ENCODE measurements around the gene PROSER3.

DNA sequence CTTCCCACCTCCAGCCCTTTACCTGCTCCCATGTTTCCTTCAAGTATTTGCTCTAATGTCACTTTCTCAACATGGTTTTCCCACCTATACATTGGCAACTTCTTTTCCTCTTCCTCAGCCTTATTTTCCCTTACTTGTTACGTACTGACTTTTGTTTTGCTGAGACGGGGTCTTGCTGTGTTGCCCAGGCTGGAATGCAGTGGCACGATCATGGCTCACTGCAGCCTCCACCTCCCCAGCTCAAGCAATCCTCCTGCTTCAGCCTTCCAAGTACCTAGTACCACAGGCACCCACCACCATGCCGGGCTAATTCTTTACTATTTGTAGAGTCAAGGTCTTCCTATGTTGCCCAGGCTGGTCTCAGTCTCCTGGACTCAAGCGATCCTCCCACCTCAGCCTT lies 49.7 kb downstream of the PROSER3 start:
- TF ChIP-seq, protein P1, sequence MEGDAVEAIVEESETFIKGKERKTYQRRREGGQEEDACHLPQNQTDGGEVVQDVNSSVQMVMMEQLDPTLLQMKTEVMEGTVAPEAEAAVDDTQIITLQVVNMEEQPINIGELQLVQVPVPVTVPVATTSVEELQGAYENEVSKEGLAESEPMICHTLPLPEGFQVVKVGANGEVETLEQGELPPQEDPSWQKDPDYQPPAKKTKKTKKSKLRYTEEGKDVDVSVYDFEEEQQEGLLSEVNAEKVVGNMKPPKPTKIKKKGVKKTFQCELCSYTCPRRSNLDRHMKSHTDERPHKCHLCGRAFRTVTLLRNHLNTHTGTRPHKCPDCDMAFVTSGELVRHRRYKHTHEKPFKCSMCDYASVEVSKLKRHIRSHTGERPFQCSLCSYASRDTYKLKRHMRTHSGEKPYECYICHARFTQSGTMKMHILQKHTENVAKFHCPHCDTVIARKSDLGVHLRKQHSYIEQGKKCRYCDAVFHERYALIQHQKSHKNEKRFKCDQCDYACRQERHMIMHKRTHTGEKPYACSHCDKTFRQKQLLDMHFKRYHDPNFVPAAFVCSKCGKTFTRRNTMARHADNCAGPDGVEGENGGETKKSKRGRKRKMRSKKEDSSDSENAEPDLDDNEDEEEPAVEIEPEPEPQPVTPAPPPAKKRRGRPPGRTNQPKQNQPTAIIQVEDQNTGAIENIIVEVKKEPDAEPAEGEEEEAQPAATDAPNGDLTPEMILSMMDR (IDR thresholded peaks at IDR 0.05; ENCODE audit: insufficient read depth, low read length) = no peak
- TF ChIP-seq POLR2AphosphoS5 (IDR thresholded peaks at IDR 0.05; ENCODE audit: low read depth) = no peak
- TF ChIP-seq, protein P2, sequence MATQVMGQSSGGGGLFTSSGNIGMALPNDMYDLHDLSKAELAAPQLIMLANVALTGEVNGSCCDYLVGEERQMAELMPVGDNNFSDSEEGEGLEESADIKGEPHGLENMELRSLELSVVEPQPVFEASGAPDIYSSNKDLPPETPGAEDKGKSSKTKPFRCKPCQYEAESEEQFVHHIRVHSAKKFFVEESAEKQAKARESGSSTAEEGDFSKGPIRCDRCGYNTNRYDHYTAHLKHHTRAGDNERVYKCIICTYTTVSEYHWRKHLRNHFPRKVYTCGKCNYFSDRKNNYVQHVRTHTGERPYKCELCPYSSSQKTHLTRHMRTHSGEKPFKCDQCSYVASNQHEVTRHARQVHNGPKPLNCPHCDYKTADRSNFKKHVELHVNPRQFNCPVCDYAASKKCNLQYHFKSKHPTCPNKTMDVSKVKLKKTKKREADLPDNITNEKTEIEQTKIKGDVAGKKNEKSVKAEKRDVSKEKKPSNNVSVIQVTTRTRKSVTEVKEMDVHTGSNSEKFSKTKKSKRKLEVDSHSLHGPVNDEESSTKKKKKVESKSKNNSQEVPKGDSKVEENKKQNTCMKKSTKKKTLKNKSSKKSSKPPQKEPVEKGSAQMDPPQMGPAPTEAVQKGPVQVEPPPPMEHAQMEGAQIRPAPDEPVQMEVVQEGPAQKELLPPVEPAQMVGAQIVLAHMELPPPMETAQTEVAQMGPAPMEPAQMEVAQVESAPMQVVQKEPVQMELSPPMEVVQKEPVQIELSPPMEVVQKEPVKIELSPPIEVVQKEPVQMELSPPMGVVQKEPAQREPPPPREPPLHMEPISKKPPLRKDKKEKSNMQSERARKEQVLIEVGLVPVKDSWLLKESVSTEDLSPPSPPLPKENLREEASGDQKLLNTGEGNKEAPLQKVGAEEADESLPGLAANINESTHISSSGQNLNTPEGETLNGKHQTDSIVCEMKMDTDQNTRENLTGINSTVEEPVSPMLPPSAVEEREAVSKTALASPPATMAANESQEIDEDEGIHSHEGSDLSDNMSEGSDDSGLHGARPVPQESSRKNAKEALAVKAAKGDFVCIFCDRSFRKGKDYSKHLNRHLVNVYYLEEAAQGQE (IDR thresholded peaks at IDR 0.05; ENCODE audit: insufficient replicate concordance, low read depth) = no peak
- no peak for TF ChIP-seq SPI1 (IDR thresholded peaks at IDR 0.05; ENCODE audit: borderline replicate concordance, low read depth)
- no peak for TF ChIP-seq GABPA (IDR thresholded peaks at IDR 0.05; ENCODE audit: low read depth)
